Upper lobe of left lung (tissue), 6 donors: ENCODE measurements around the gene TLR4. TPM values are rescaled to one million over a fixed set of nuclear protein-coding genes. Genes with fewer than 3 reads are reported as not detected.

Experiments used
- ATAC-seq, 2 donors: fragments of 200-7000 bp; cut with Tn5 transposase; one replicate each; pipeline ENCODE4 v1.9.1; 2022; ENCODE audit warnings: mild to moderate bottlenecking in 2 of 2, moderate library complexity in 2 of 2; ENCODE audit not compliant: low FRiP score in 2 of 2
- DNase-seq, 2 donors: peaks; one replicate each; pipeline ENCODE4 v3.0.0-alpha.2; 2019 to 2020
- H3K27ac ChIP-seq, 4 donors: fragments of 200-600 bp; sonication (generic); one replicate each; pipeline ENCODE4 v1.5.1; 2016 to 2019
- H3K27me3 ChIP-seq, 4 donors: fragments of 200-600 bp; sonication (generic); one replicate each; pipeline ENCODE4 v1.5.1; 2017 to 2019
- H3K36me3 ChIP-seq, 4 donors: fragments of 200-600 bp; sonication (generic); one replicate each; pipeline ENCODE4 v1.5.1; 2016 to 2019
- H3K4me1 ChIP-seq, 4 donors: fragments of 200-600 bp; sonication (generic); one replicate each; pipeline ENCODE4 v1.5.1; 2018 to 2019
- H3K4me3 ChIP-seq, 4 donors: fragments of 200-600 bp; sonication (generic); one replicate each; pipeline ENCODE4 v1.5.1; 2017 to 2019; ENCODE audit warnings: mild to moderate bottlenecking in 2 of 4, moderate library complexity in 1 of 4
- H3K9me3 ChIP-seq, 4 donors: fragments of 200-600 bp; sonication (generic); one replicate each; pipeline ENCODE4 v1.5.1; 2018 to 2019
- CTCF ChIP-seq, 6 experiments: fragments of 450-650 bp in 4 of 6; fragments of 200-600 bp in 2 of 6; sonication (generic) in 2 of 6; IDR thresholded peaks; one replicate each; pipeline ENCODE4 v1.5.1; 2016 to 2019; ENCODE audit warnings: antibody characterized with exemption in 6 of 6
- EP300 ChIP-seq, 4 donors: sonication (generic); formaldehyde crosslinking; IDR thresholded peaks; one replicate each; pipeline ENCODE4 v1.5.1; 2017; ENCODE audit warnings: antibody characterized with exemption in 4 of 4, control low read depth in 2 of 4
- POLR2A ChIP-seq, 4 donors: fragments of 450-650 bp; IDR thresholded peaks; one replicate each; pipeline ENCODE4 v1.5.1; 2016 to 2017; ENCODE audit warnings: antibody characterized with exemption in 4 of 4, mild to moderate bottlenecking in 2 of 4
- POLR2AphosphoS5 ChIP-seq, 2 donors: sonication (generic); formaldehyde crosslinking; IDR thresholded peaks; one replicate each; pipeline ENCODE4 v1.5.1; 2017; ENCODE audit warnings: antibody characterized with exemption in 2 of 2
- WGBS, 2 donors: methylation state at CpG; one replicate each; pipeline ENCODE4 v1.1.5; 2017 to 2018; 5-methylcytosine and 5-hydroxymethylcytosine counted together
- total RNA-seq, 6 donors: library from RNA; depleted of rRNA in 4 of 6; stranded (reverse); fragments of >200 nt in 4 of 6; gene quantifications; one replicate each; pipeline versions ENCODE4 v1.1.0 to v1.2.1, GENCODE V29; 2016 to 2021
- donor health status: DM: no; HTN: no; CAD: no; lungs with moderate emphysema.
- donor health status: DM: no; HTN: yes; CAD: no; lungs with severe emphysema.

The TLR4 gene
- total RNA-seq, 6 donors from 2014 or later: 34.2 to 57.0 (median 44.0) TPM

- Histone ChIP-seq H3K9me3 (no peaks in the 10 kb centered on the region), H3K4me3 (no peak overlapping the region), H3K4me1 (no peaks in the 10 kb centered on the region), H3K36me3 (no peaks in the 10 kb centered on the region), H3K27me3 (no peaks in the 10 kb centered on the region), H3K27ac (peak overlapping the region in 1 of 4 donors; percentile 73)
- DNase-seq (peak in 1 of 2 donors; percentile 50), ATAC-seq (peak in 1 of 2 donors; percentile 43)
- TF ChIP-seq POLR2AphosphoS5 (IDR thresholded peaks at IDR 0.05): peak in 1 of 2 donors; percentile 17
- no peak for TF ChIP-seq EP300 (IDR thresholded peaks at IDR 0.05)
- WGBS, 2 donors: 81 to 93% methylated on average over 2 of the region's 2 CpGs
These were observed 8.0 kb upstream of the TLR4 start for GRCh38 chr9:117696154-117696553.

GRCh38 chr9:117697046-117697445, 7.2 kb upstream of the TLR4 start:
- WGBS, 2 donors: 63 to 91% methylated on average over 1 of the region's 1 CpG
- Histone ChIP-seq H3K9me3 (no peaks in the 10 kb centered on the region), H3K36me3 (no peaks in the 10 kb centered on the region), H3K27ac (peak overlapping the region in 1 of 4 donors; percentile 73), H3K4me1 (no peaks in the 10 kb centered on the region), H3K27me3 (no peaks in the 10 kb centered on the region), H3K4me3 (no peak overlapping the region)
- no peak for TF ChIP-seq POLR2A (IDR thresholded peaks at IDR 0.05)
- no peak for TF ChIP-seq POLR2AphosphoS5 (IDR thresholded peaks at IDR 0.05)
- no peak for TF ChIP-seq EP300 (IDR thresholded peaks at IDR 0.05)
- TF ChIP-seq CTCF (IDR thresholded peaks at IDR 0.05): no peak
- ATAC-seq (no peak), DNase-seq (no peak)

- ATAC-seq: peak; percentile 32 to 35
- H3K4me3 ChIP-seq: peak overlapping the region in 3 of 4 donors; percentile 39 to 48 (median 46)
- H3K4me1 ChIP-seq: peaks cover 2 to 13% (median 6%) of the 10 kb centered on the region in 4 donors
- peak overlapping the region; percentile 79 to 91 (median 83) for H3K27ac ChIP-seq
- WGBS, 2 donors: 75 to 82% methylated on average over 3 of the region's 3 CpGs
- no peaks in the 10 kb centered on the region for H3K27me3 ChIP-seq
- DNase-seq: no peak
- TF ChIP-seq EP300 (IDR thresholded peaks at IDR 0.05): no peak
- TF ChIP-seq POLR2A (IDR thresholded peaks at IDR 0.05): no peak
- TF ChIP-seq CTCF (IDR thresholded peaks at IDR 0.05): no peak
- no peak for TF ChIP-seq POLR2AphosphoS5 (IDR thresholded peaks at IDR 0.05)
- no peaks in the 10 kb centered on the region for H3K9me3 ChIP-seq
- H3K36me3 ChIP-seq: peaks cover 0 to 6% (median under 1%) of the 10 kb centered on the region in 4 donors
These were observed 666 bp upstream of the TLR4 start for GRCh38 chr9:117703537-117703936.

GRCh38 chr9:117704597-117704996, 394 bp downstream of the TLR4 start:
- TF ChIP-seq CTCF (IDR thresholded peaks at IDR 0.05) (no peak), POLR2A (IDR thresholded peaks at IDR 0.05) (no peak), EP300 (IDR thresholded peaks at IDR 0.05) (no peak), POLR2AphosphoS5 (IDR thresholded peaks at IDR 0.05) (no peak)
- no peaks in the 10 kb centered on the region for H3K27me3 ChIP-seq
- ATAC-seq (peak in 1 of 2 donors; percentile 2), DNase-seq (no peak)
- H3K27ac ChIP-seq: peak overlapping the region; percentile 79 to 91 (median 83)
- peaks cover 2 to 14% (median 6%) of the 10 kb centered on the region in 4 donors for H3K4me1 ChIP-seq
- H3K4me3 ChIP-seq: peak overlapping the region; percentile 7 to 48 (median 42)
- no peaks in the 10 kb centered on the region for H3K9me3 ChIP-seq
- 24 to 58% methylated on average over 1 of the region's 1 CpG for WGBS, 2 donors
- H3K36me3 ChIP-seq: peaks cover 0 to 16% (median 4%) of the 10 kb centered on the region in 4 donors

GRCh38 chr9:117705386-117705785, 1.2 kb downstream of the TLR4 start:
- Histone ChIP-seq H3K4me3 (peak overlapping the region in 3 of 4 donors; percentile 39 to 48 (median 46)), H3K4me1 (peaks cover 2 to 14% (median 6%) of the 10 kb centered on the region in 4 donors), H3K27ac (peak overlapping the region; percentile 79 to 91 (median 83)), H3K36me3 (peaks cover 0 to 24% (median 6%) of the 10 kb centered on the region in 4 donors), H3K27me3 (no peaks in the 10 kb centered on the region), H3K9me3 (no peaks in the 10 kb centered on the region)
- DNase-seq: no peak
- no peak for TF ChIP-seq EP300 (IDR thresholded peaks at IDR 0.05)
- WGBS, 2 donors: 41 to 51% methylated on average over 2 of the region's 2 CpGs
- no peak for ATAC-seq
